Tibial nerve (tissue), 4 donors: Measurements from ENCODE around the gene BNIP1.

ENCODE experiments used
- CTCF ChIP-seq, 5 experiments: fragments of 200-600 bp in 3 of 5; fragments of 450-650 bp in 2 of 5; sonication (generic) in 3 of 5; IDR thresholded peaks; one replicate each; pipeline ENCODE4 v1.5.1; 2016 to 2019; ENCODE audit warnings: antibody characterized with exemption in 5 of 5, mild to moderate bottlenecking in 3 of 5, moderate library complexity in 2 of 5
- EP300 ChIP-seq, 2 donors: sonication (generic); formaldehyde crosslinking; IDR thresholded peaks; one replicate each; pipeline ENCODE4 v1.6.1; 2017; ENCODE audit warnings: antibody characterized with exemption in 2 of 2, mild to moderate bottlenecking in 1 of 2
- POLR2A ChIP-seq, 2 donors: fragments of 450-650 bp; IDR thresholded peaks; one replicate each; pipeline ENCODE4 v1.6.1; 2017; ENCODE audit warnings: antibody characterized with exemption in 2 of 2, mild to moderate bottlenecking in 2 of 2, moderate library complexity in 2 of 2

- TF ChIP-seq CTCF (IDR thresholded peaks at IDR 0.05) (no peak), POLR2A (IDR thresholded peaks at IDR 0.05) (no peak), EP300 (IDR thresholded peaks at IDR 0.05) (no peak)
Observed at GRCh38 chr5:173211284-173211683, 67.0 kb downstream of the BNIP1 start.
